HepG2 (cell line): ENCODE data around the gene ZSCAN31. TPM values are rescaled to one million over a fixed set of nuclear protein-coding genes. Genes with fewer than 3 reads are reported as not detected.

ENCODE experiments used
- ARID4A ChIP-seq: sonication (generic); formaldehyde crosslinking; IDR thresholded peaks from 2 replicates; pipeline ENCODE4 v1.5.0; 2020; ENCODE audit warnings: mild to moderate bottlenecking, missing genetic modification reagents, borderline replicate concordance
- ARNT ChIP-seq: fragments of 450-650 bp; IDR thresholded peaks from 2 replicates; pipeline ENCODE4 v1.6.1; 2017
- DR1 ChIP-seq: sonication (generic); formaldehyde crosslinking; IDR thresholded peaks from 2 replicates; pipeline ENCODE4 v1.8.0; 2021; ENCODE audit warnings: mild to moderate bottlenecking, missing genetic modification reagents, inconsistent platforms
- ELF4 ChIP-seq: sonication (generic); formaldehyde crosslinking; IDR thresholded peaks from 2 replicates; pipeline ENCODE4 v1.5.0; 2020; ENCODE audit warnings: missing genetic modification reagents, mild to moderate bottlenecking, moderate library complexity, borderline replicate concordance
- ETS1 ChIP-seq: sonication (generic); formaldehyde crosslinking; IDR thresholded peaks from 2 replicates; pipeline ENCODE4 v1.4.0; 2020; ENCODE audit warnings: missing genetic modification reagents
- HNF1B ChIP-seq: sonication (generic); formaldehyde crosslinking; IDR thresholded peaks from 2 replicates; pipeline ENCODE4 v1.5.1; 2020; ENCODE audit warnings: mild to moderate bottlenecking, moderate library complexity, missing genetic modification reagents
- MTERF4 ChIP-seq: sonication (generic); formaldehyde crosslinking; IDR thresholded peaks from 2 replicates; pipeline ENCODE4 v1.8.0; 2023; ENCODE audit warnings: mild to moderate bottlenecking, missing genetic modification reagents
- NFRKB ChIP-seq: fragments of 450-650 bp; IDR thresholded peaks from 2 replicates; pipeline ENCODE4 v1.6.1; 2017
- NR2F6 ChIP-seq, 2 experiments: IDR thresholded peaks; 2 replicates each; pipeline ENCODE4 v1.6.1; 2016; ENCODE audit warnings: antibody characterized with exemption in 1 of 2, mild to moderate bottlenecking in 1 of 2
- ZBTB10 ChIP-seq: sonication (generic); formaldehyde crosslinking; IDR thresholded peaks from 2 replicates; pipeline ENCODE4 v1.4.0; 2020; ENCODE audit warnings: missing genetic modification reagents, borderline replicate concordance
- ZNF510 ChIP-seq: sonication (generic); formaldehyde crosslinking; IDR thresholded peaks from 2 replicates; pipeline ENCODE4 v1.4.0; 2020; ENCODE audit warnings: low read depth, mild to moderate bottlenecking, missing genetic modification reagents
- ZNF574 ChIP-seq: sonication (generic); formaldehyde crosslinking; IDR thresholded peaks from 2 replicates; pipeline ENCODE4 v1.4.0; 2020; ENCODE audit warnings: missing genetic modification reagents
- ZNF766 ChIP-seq: sonication (generic); formaldehyde crosslinking; IDR thresholded peaks from 2 replicates; pipeline ENCODE4 v1.5.0; 2020; ENCODE audit warnings: missing genetic modification reagents, borderline replicate concordance
- polyA plus RNA-seq, 8 experiments: library from polyadenylated mRNA; depleted of rRNA in 3 of 8; stranded (reverse) in 7 of 8; unstranded in 1 of 8; fragments of >200 nt; fragmentation: Illumina TruSeq in 4 of 8; extraction: Trizol in 4 of 8; gene quantifications; 2 replicates each; pipeline versions ENCODE4 v1.2.1 to v1.2.3, GENCODE V29; 2011 to 2016; ENCODE audit warnings: low read depth in 4 of 8, missing spikeins in 1 of 8, mixed read lengths in 1 of 8; ENCODE audit not compliant: insufficient read depth in 1 of 8
- total RNA-seq, 5 experiments: library from RNA; depleted of rRNA; stranded (reverse); fragments of >200 nt; fragmentation: Illumina TruSeq; extraction: Trizol; gene quantifications; 2 replicates each; pipeline ENCODE4 v1.2.3, GENCODE V29; 2016; ENCODE audit warnings: low read depth in 1 of 5

ZSCAN31 gene
- total and polyA plus RNA-seq, 2 of the 13 experiments (the other 11 are each of a cell fraction or from before 2014, with no cell fraction given), result 5.3 to 6.2 TPM

GRCh38 chr6:28349892-28350737 is 14.2 kb upstream of the ZSCAN31 start, which contains the start of gene ZKSCAN3 (continued):
- TF ChIP-seq ZNF574 (CRISPR knock-in tag) (peak; percentile 100), NFRKB (no peak), NR2F6 (IDR thresholded peaks at IDR 0.05) (peak; percentile 37; the same call in 1 of the 2 replicates), NR2F6 (CRISPR knock-in tag; IDR thresholded peaks at IDR 0.05) (0 out of 2 replicates have a peak, but pooled peaks have one; percentile 30), ZNF510 (CRISPR knock-in tag) (0 out of 2 replicates have a peak, but pooled peaks have one; percentile 55), ELF4 (CRISPR knock-in tag) (peak; percentile 74; the same call in 1 of the 2 replicates), HNF1B (peak; percentile 93), ARNT (no peak), ETS1 (no peak), ZNF766 (CRISPR knock-in tag) (no peak), MTERF4 (CRISPR knock-in tag) (no peak), DR1 (CRISPR knock-in tag) (peak; percentile 38; the same call in 1 of the 2 replicates), ZBTB10 (CRISPR knock-in tag) (no peak), ARID4A (CRISPR knock-in tag) (peak; percentile 95)
